ENCODE results near the gene MATN4. TPM values are rescaled to one million over a fixed set of nuclear protein-coding genes. Genes with fewer than 3 reads are reported as not detected.
A peak's percentile ranks its signal among the peaks of the same experiment; 100 is the strongest.

Gene MATN4
- 1.9 to 2.5 TPM (median 2.2 TPM) in 3 replicates for total RNA-seq (2021)
- percentile 29 among the genes with signal in this experiment for Bru-seq, nascent RNA
- long read RNA-seq, experiment 1, partial matches to known transcripts, result 1 of 5 reads
- long read RNA-seq, experiment 1, other reads (novel, unspliced or antisense), result 4 of 5 reads
- long read RNA-seq, experiment 2, partial matches to known transcripts, result 4 of 7 reads
- long read RNA-seq, experiment 2, other reads (novel, unspliced or antisense), result 3 of 7 reads
- long read RNA-seq, experiment 3, result 0 reads

- ATAC-seq, result peak; percentile 64
- DNase-seq (ENCODE audit: low spot score), result peak; percentile 59
- no peak for TF ChIP-seq ZNF281 (CRISPR knock-in tag; IDR thresholded peaks at IDR 0.05)
- H3K4me1 Mint-ChIP-seq, result peaks cover 27% of the 10 kb centered on the region
- H3K36me3 Mint-ChIP-seq, result no peaks in the 10 kb centered on the region
- no peaks in the 10 kb centered on the region for H3K9me3 Mint-ChIP-seq
- no peak within 1 kb of the TSS for H3K27ac Mint-ChIP-seq
- 0 out of 2 replicates have a peak within 1 kb of the TSS, but pooled peaks have one; percentile 22 for H3K4me3 Mint-ChIP-seq
- POLR2A ChIA-PET, result no interaction called here
- CTCF ChIA-PET, result interaction anchor here (0.7 to 4.0 kb wide), 25 partner anchors 11 to 463 kb away, joined by 3 to 61 read pairs (median 4); partner anchors contain the start of genes PIGT and SYS1
- peaks cover 39% of the 10 kb centered on the region for H3K27me3 Mint-ChIP-seq (ENCODE audit: low read depth)
Measured at GRCh38 chr20:45308117-45308778, at the start of gene MATN4. MATN4 (minus strand) TSS chr20:45308299; CDS start chr20:45305582, 2,717 bp downstream.

GRCh38 chr20:45355209-45356084 is 47.3 kb upstream of the MATN4 start:
- ChIA-PET CTCF (no interaction called here), POLR2A (no interaction called here)
- no peak for ATAC-seq
- Mint-ChIP-seq H3K27me3 (ENCODE audit: low read depth) (no peaks in the 10 kb centered on the region), H3K4me3 (no peak overlapping the region), H3K36me3 (no peaks in the 10 kb centered on the region), H3K9me3 (no peaks in the 10 kb centered on the region), H3K27ac (no peak overlapping the region), H3K4me1 (peaks cover 31% of the 10 kb centered on the region)
- TF ChIP-seq TP53 (CRISPR knock-in tag; IDR thresholded peaks at IDR 0.05) (no peak), RORB (CRISPR knock-in tag; IDR thresholded peaks at IDR 0.05) (no peak), ZNF121 (CRISPR knock-in tag; IDR thresholded peaks at IDR 0.05) (no peak), NFATC4 (CRISPR knock-in tag; IDR thresholded peaks at IDR 0.05) (no peak), PREB (CRISPR knock-in tag; IDR thresholded peaks at IDR 0.05; ENCODE audit: borderline replicate concordance) (no peak), PRRX2 (CRISPR knock-in tag; IDR thresholded peaks at IDR 0.05) (no peak), ZNF317 (CRISPR knock-in tag; IDR thresholded peaks at IDR 0.05; ENCODE audit: borderline replicate concordance, low read depth) (no peak), CTCF (IDR thresholded peaks at IDR 0.05) (no peak), SP1 (CRISPR knock-in tag; conservative IDR thresholded peaks at IDR 0.05) (no peak), ATF3 (CRISPR knock-in tag; conservative IDR thresholded peaks at IDR 0.05) (no peak)
- DNase-seq (ENCODE audit: low spot score), result no peak

- Mint-ChIP-seq H3K27ac (no peak overlapping the region), H3K9me3 (no peaks in the 10 kb centered on the region), H3K4me1 (peaks cover 31% of the 10 kb centered on the region), H3K27me3 (ENCODE audit: low read depth) (no peaks in the 10 kb centered on the region), H3K36me3 (no peaks in the 10 kb centered on the region), H3K4me3 (no peak overlapping the region)
- ChIA-PET CTCF (interaction anchor here (1.5 to 2.6 kb wide), 5 partner anchors 8 to 82 kb away, joined by 5 to 12 read pairs (median 6); partner anchors contain the start of gene SYS1), POLR2A (interaction anchor here (1.0 kb wide), 1 partner anchor 82 kb away, joined by 3 read pairs; no protein-coding TSS in a partner anchor)
- ATAC-seq (no peak), DNase-seq (ENCODE audit: low spot score) (no peak)
- TF ChIP-seq PRDM15 (CRISPR knock-in tag; IDR thresholded peaks at IDR 0.05) (no peak), CBFB (CRISPR knock-in tag; IDR thresholded peaks at IDR 0.05; ENCODE audit: low read depth) (no peak), ATF2 (CRISPR knock-in tag; IDR thresholded peaks at IDR 0.05; ENCODE audit: borderline replicate concordance, low read depth) (no peak), CREB1 (CRISPR knock-in tag; IDR thresholded peaks at IDR 0.05) (no peak), SMAD4 (CRISPR knock-in tag; IDR thresholded peaks at IDR 0.05) (no peak), TP53 (CRISPR knock-in tag; IDR thresholded peaks at IDR 0.05) (no peak)
Measured at GRCh38 chr20:45354423-45355208, 46.5 kb upstream of the MATN4 start.

Data from WTC11 (cell line).